Right cardiac atrium (tissue), 5 donors: ENCODE results near the gene EPC1. TPM values are rescaled to one million over a fixed set of nuclear protein-coding genes. Genes with fewer than 3 reads are reported as not detected.

Source experiments
- ATAC-seq, 2 donors: fragments of 200-7000 bp; cut with Tn5 transposase; one replicate each; pipeline versions ENCODE4 v1.8.0 to v1.9.1; 2020; ENCODE audit warnings: moderate library complexity in 2 of 2, mild to moderate bottlenecking in 1 of 2
- DNase-seq, 3 donors: peaks; one replicate each; pipeline ENCODE4 v3.0.0-alpha.2; 2020
- H3K27ac ChIP-seq: one replicate; pipeline ENCODE4 v1.5.1; 2013; ENCODE audit warnings: mild to moderate bottlenecking, low read length, control low read depth, moderate library complexity
- H3K27me3 ChIP-seq: one replicate; pipeline ENCODE4 v1.6.1; 2013; ENCODE audit not compliant: control insufficient read depth, insufficient read depth
- H3K4me1 ChIP-seq: one replicate; pipeline ENCODE4 v1.6.1; 2013; ENCODE audit warnings: low read length; ENCODE audit not compliant: control insufficient read depth, insufficient read depth
- H3K4me3 ChIP-seq: one replicate; pipeline ENCODE4 v1.5.1; 2013; ENCODE audit warnings: low read length, control low read depth
- H3K9me3 ChIP-seq: one replicate; pipeline ENCODE4 v1.6.1; 2013; ENCODE audit warnings: low read length; ENCODE audit not compliant: control insufficient read depth
- WGBS: extraction: QIAGEN DNeasy Blood & Tissue Kit; methylation state at CpG from one replicate; pipeline ENCODE4 v1.1.7; 2013; 5-methylcytosine and 5-hydroxymethylcytosine counted together
- intact Hi-C, 4 donors: fragments of 100-400 bp; cut with DNase I; formaldehyde crosslinking; loops; one replicate each; pipeline versions ENCODE4 v1.11.0 to v1.14.0; 2022 to 2023
- polyA plus RNA-seq: library from polyadenylated mRNA; stranded (reverse); fragments of 200-250 nt; gene quantifications from one replicate; pipeline ENCODE4 v1.2.3, GENCODE V29; 2013
- total RNA-seq, 4 donors: library from RNA; stranded (reverse); fragmentation: NEBNext Ultra II Directional; extraction: Animal tissue kit (Norgen Biotek cat#: 25700); gene quantifications; one replicate each; pipeline ENCODE4 v1.2.1, GENCODE V29; 2021
- donor health status: healthy with polysubstance abuse.
- donor health status: DM: no; HTN: yes; CAD: no.
- donor health status: DM: no; HTN: no; CAD: no.
- donor health status: DM: no; HTN: yes; CAD: no; lungs with severe emphysema.
- donor health status: DM: yes; HTN: yes; CAD: no.

Gene EPC1
- total and polyA plus RNA-seq, 5 donors: 11.5 to 24.6 (median 23.1) TPM

DNA sequence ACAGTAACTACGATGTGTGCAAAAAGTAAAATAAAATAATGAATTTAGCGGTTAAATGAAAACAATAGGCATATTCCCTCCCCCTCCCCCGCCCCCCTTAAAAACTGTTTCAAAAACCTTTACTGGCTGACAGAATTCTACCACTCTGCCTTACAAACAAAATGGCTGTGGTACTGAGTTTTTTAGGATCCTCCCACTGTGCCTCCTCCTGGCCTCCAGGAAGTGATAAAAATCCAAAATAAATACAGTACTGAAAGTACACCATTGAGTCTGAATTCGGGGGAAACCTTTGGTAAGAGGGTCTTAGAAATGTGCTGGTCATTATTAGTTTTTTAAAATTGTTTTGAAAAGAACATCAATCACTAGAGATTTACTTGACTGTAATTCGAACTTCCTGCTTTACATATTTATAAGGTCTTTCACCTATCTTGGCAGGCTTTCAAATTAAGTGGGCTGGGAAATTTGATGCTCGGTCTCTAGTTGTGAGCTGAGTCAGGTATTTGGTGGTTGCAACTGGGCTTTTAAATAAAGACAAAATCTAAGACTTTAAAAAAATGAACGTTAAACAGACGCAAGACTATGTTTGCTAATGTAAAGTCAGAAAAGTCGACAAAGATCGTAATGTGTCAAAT is 32.5 kb upstream of the EPC1 start:
- peak overlapping the region; percentile 100 for H3K4me3 ChIP-seq
- DNase-seq (no peak), ATAC-seq (peak; percentile 72 to 77)
- no peak overlapping the region for H3K27ac ChIP-seq
- intact Hi-C loops: loop anchor here in 2 of 4 donors (5.0 kb wide), 1 partner anchor 68 kb away; the partner anchor contains the start of gene CCDC7 (in 2 of the 2)
- 18% methylated on average over 10 of the region's 10 CpGs for WGBS
- no peaks in the 10 kb centered on the region for H3K9me3 ChIP-seq
- H3K27me3 ChIP-seq: no peaks in the 10 kb centered on the region
- no peaks in the 10 kb centered on the region for H3K4me1 ChIP-seq

- intact Hi-C loops: loop anchor here in 2 of 4 donors (5.0 kb wide), 1 partner anchor 69 kb away; the partner anchor contains the start of gene CCDC7 (in 2 of the 2)
- WGBS: under 1% methylated on average over 19 of the region's 19 CpGs
- DNase-seq (peak; percentile 95 to 98 (median 97)), ATAC-seq (peak; percentile 99)
- H3K9me3 ChIP-seq: no peaks in the 10 kb centered on the region
- H3K27me3 ChIP-seq: no peaks in the 10 kb centered on the region
- H3K4me1 ChIP-seq: no peaks in the 10 kb centered on the region
- H3K4me3 ChIP-seq: peak overlapping the region; percentile 100
- peak overlapping the region; percentile 97 for H3K27ac ChIP-seq
Observed at GRCh38 chr10:32378363-32379317, 31.7 kb upstream of the EPC1 start.

DNA sequence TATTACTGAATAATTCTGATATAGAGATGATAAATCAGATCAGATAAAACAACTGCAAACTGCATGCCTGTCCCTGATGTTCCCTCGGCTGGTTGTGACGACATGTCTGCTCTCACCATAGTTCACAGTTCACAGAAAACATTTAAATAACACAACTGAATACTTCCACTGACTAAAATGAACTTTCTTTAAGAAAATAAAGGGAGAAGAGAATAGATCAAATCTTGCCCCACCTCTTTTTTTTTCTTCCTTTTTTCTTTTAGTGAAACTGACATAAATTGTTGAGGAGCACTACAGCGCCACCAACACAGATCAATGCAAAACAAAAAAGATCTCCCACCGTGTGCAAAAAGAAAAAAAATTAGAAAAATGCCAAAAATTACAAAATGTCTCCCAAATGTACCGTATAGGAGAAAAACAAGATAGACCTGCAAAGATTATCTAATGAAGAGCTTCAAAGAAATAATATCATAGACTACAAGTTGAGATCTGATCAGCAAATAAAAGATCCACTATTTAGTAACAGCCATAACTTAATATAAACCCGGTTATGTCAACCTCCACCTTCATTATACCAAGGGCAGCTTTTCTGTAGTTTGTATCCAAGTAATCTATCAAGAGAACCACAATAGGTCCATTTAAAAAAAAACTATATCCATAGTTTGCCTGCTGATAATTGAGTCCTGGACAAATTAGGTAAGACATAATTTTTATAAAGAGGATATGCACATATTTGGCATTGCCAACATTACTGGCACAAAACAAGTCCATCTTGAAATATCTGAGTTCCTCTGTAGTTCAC is 30.7 kb upstream of the EPC1 start:
- intact Hi-C loops: loop anchor here in 2 of 4 donors (5.0 kb wide), 1 partner anchor 70 kb away; the partner anchor contains the start of gene CCDC7 (in 2 of the 2)

DNA sequence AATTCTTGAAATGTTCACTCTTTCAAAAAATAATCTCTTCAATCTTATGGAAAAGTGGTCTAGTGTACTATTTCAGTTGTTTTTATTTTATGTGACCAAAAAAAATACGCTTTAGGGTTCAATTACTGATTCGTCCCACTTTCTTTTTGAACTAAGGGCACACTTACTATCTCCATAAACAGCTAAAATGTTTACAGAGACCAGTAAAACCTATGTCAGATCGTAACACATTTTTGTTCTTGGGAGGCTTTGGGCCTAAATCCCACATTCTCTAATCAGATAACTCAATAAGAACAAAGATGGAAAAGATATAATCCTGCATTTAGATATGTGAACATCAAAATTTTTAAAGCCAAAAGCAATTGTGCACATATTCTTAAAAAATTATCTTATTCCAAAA is 29.8 kb upstream of the EPC1 start:
- ATAC-seq: no peak
- Histone ChIP-seq H3K27me3 (no peaks in the 10 kb centered on the region), H3K4me1 (no peaks in the 10 kb centered on the region), H3K27ac (no peak overlapping the region), H3K9me3 (no peaks in the 10 kb centered on the region), H3K4me3 (peak overlapping the region; percentile 92)
- intact Hi-C loops: loop anchor here in 2 of 4 donors (5.0 kb wide), 1 partner anchor 71 kb away; the partner anchor contains the start of gene CCDC7 (in 2 of the 2)
- WGBS: 4% methylated on average over 3 of the region's 3 CpGs
- DNase-seq: no peak

More for the DNA sequence above, 30.7 kb upstream of the EPC1 start:
- Histone ChIP-seq H3K4me3 (peak overlapping the region; percentile 100), H3K27me3 (no peaks in the 10 kb centered on the region), H3K4me1 (no peaks in the 10 kb centered on the region), H3K27ac (no peak overlapping the region), H3K9me3 (no peaks in the 10 kb centered on the region)
- DNase-seq: peak in 1 of 3 donors; percentile 25
- ATAC-seq: peak; percentile 24 to 39
- 0% methylated on average over 6 of the region's 6 CpGs for WGBS

GRCh38 chr10:32376097-32376496 is 29.1 kb upstream of the EPC1 start:
- no peaks in the 10 kb centered on the region for H3K4me1 ChIP-seq
- WGBS: 63% methylated on average over 1 of the region's 1 CpG
- no peaks in the 10 kb centered on the region for H3K27me3 ChIP-seq
- H3K9me3 ChIP-seq: no peaks in the 10 kb centered on the region
- intact Hi-C loops: loop anchor here in 2 of 4 donors (5.0 kb wide), 1 partner anchor 71 kb away; the partner anchor contains the start of gene CCDC7 (in 2 of the 2)
- ATAC-seq: no peak
- no peak for DNase-seq
- H3K4me3 ChIP-seq: peak overlapping the region; percentile 32
- no peak overlapping the region for H3K27ac ChIP-seq

GRCh38 chr10:32375631-32376030 is 28.7 kb upstream of the EPC1 start:
- no peak for ATAC-seq
- Histone ChIP-seq H3K9me3 (no peaks in the 10 kb centered on the region), H3K27ac (no peak overlapping the region), H3K27me3 (no peaks in the 10 kb centered on the region), H3K4me3 (no peak overlapping the region), H3K4me1 (no peaks in the 10 kb centered on the region)
- intact Hi-C loops: loop anchor here in 2 of 4 donors (5.0 kb wide), 1 partner anchor 72 kb away; the partner anchor contains the start of gene CCDC7 (in 2 of the 2)
- no peak for DNase-seq

DNA sequence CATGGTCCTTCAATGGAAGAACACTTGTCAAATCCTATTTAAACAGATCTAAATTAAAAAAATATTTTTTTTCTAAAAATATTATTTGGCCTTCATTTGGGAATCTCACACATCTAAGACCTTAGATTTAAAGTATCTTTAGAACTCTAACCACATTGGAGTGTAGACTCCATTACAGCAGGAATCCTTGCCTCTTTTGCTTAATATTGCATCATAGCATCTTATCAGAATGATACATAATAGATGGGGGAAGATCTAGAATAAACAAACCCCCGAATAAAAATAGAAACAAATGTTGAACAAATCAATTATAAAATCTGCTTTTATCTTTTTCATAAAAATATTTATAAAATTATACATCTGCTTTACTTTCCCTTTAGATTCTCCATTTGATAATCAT is 27.6 kb upstream of the EPC1 start:
- ATAC-seq (no peak), DNase-seq (no peak)
- intact Hi-C loops: loop anchor here in 2 of 4 donors (5.0 kb wide), 1 partner anchor 73 kb away; the partner anchor contains the start of gene CCDC7 (in 2 of the 2)
- 66% methylated on average over 1 of the region's 1 CpG for WGBS
- Histone ChIP-seq H3K4me3 (no peak overlapping the region), H3K27me3 (no peaks in the 10 kb centered on the region), H3K4me1 (no peaks in the 10 kb centered on the region), H3K27ac (no peak overlapping the region), H3K9me3 (no peaks in the 10 kb centered on the region)

DNA sequence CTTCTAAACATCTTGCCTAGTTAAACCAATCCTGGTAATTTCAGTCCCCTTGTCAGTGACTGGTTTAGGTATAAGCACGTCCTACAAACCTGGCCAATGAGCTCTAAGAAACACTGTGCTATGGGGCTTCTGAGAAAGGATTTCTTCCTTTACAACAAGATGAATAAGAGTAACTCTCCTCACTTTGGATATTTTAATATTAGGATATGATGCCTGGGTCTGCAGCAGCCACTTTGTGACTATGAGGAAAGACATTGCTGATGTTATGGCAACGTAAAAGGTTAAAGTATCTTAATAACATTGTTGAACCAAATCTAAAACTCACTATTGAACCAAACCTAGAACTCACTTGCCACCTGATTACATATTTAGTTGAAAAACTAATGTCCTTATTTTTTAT is 26.5 kb upstream of the EPC1 start:
- intact Hi-C loops: no loop called here
- H3K4me1 ChIP-seq: no peaks in the 10 kb centered on the region
- no peaks in the 10 kb centered on the region for H3K9me3 ChIP-seq
- no peaks in the 10 kb centered on the region for H3K27me3 ChIP-seq
- 97% methylated on average over 2 of the region's 2 CpGs for WGBS
- ATAC-seq (no peak), DNase-seq (no peak)
- H3K4me3 ChIP-seq: no peak overlapping the region
- no peak overlapping the region for H3K27ac ChIP-seq

GRCh38 chr10:32373031-32373430 is 26.1 kb upstream of the EPC1 start:
- H3K9me3 ChIP-seq: no peaks in the 10 kb centered on the region
- H3K4me1 ChIP-seq: peaks cover 2% of the 10 kb centered on the region
- H3K27me3 ChIP-seq: no peaks in the 10 kb centered on the region
- DNase-seq: no peak
- ATAC-seq: no peak
- intact Hi-C loops: no loop called here
- H3K27ac ChIP-seq: no peak overlapping the region
- no peak overlapping the region for H3K4me3 ChIP-seq

DNA sequence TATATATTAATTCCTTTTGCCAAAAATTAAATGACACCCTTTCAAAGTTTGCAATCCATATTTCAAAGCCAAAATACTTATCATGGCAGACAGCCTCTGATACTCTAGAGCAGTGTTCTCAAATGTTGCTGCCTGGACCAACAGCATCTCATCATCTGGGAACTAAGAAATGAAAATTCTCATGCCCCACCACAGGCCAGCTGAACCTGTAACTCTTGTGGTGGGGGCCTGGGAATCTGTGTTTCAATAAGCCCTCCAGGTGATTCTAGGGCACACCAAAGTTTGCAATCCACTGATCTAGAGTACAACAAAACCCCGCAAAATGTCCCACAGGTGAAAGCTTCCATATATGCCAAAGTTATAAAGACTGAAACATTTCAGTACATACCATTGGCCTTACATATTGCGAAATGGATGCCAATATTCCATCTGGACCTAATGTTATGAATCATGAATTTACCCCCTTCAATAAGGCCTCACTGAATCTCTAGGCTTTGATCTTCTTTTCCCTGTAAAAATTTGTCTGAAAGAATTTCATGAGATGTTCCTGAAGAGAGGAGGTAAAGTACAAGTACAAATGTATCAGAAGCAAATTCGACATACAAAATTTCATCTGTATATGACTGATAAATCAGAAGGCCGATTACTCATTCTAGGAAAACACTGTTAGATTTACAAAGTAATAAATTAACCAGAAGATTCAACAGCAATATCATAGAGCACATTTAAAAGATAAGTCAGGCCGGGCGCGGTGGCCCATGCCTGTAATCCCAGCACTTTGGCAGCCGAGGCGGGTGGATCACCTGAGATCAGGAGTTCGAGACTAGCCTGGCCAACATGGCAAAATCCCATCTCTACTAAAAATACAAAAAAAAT is 25.3 kb upstream of the EPC1 start:
- 95% methylated on average over 10 of the region's 10 CpGs for WGBS
- Histone ChIP-seq H3K4me1 (peaks cover 2% of the 10 kb centered on the region), H3K27ac (no peak overlapping the region), H3K27me3 (no peaks in the 10 kb centered on the region), H3K9me3 (no peaks in the 10 kb centered on the region), H3K4me3 (no peak overlapping the region)
- intact Hi-C loops: no loop called here
- ATAC-seq: no peak
- no peak for DNase-seq
